Measurements from ENCODE around the gene CASP3.
A peak's percentile ranks its signal among the peaks of the same experiment; 100 is the strongest.

CASP3 gene

DNA sequence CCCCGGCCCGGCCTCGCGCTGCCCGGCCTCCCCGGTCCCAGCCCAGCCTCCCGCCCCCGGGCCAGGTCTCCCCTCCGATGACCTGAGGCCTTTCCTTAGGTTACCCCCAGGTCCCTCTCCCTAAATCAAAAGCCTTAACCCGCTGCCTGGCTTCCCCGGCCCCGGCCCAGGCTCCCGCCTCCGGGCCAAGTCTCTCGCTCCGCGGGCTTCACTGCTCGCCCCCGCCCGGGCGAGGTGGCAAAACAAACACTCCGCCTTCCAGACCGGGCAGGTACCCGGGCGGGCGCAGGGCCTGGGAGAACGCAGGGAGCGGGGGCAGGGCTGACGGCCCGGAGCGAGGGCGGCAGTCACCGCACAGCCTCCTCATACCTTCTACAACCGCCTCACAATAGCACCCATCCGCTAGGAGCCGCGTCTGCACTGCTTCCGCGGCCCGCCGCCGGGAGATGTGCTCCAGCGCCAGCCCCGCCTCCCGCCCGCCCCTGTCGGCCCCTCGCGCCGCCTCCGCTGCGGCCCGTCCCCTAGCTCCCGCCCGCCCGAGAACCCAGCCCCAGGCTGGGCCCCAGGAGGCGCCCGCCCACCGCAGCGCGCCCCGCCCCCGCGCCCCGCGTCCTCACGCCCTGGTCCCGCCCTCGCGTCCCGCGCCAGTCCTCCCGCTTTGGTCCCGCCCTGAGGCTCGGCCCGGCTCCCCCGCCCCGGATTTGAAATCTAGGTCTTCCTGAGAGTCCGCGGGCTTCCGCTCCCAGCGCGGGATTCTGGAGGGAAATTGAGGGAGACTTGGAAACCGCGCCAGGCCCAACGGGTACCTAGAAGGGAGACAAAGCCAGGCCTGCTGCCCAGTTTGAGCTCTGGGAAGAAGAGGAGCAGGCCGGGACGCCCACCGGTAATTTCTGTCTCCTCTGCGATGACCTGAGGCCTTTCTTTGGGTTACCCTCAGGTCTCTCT, at the start of gene CASP3, which contains the start of gene PRIMPOL:
Gene CASP3, minus strand, starts transcription at position 422 of the 945 bp plus-strand sequence. CDS start 10,994 bp downstream, outside the sequence.
Gene PRIMPOL, plus strand, starts transcription at position 713 of the 945 bp plus-strand sequence. CDS start 7,403 bp downstream, outside the sequence.
- peak; percentile 92 for DNase-seq (ENCODE audit: low spot score)
- in situ Hi-C loops (cut with MboI; ENCODE audit: low pct_unique_long_range_greater_than_20kb, low sequenced_read_pairs, unreplicated experiment), result no loop called here
- TF ChIP-seq, protein P1, sequence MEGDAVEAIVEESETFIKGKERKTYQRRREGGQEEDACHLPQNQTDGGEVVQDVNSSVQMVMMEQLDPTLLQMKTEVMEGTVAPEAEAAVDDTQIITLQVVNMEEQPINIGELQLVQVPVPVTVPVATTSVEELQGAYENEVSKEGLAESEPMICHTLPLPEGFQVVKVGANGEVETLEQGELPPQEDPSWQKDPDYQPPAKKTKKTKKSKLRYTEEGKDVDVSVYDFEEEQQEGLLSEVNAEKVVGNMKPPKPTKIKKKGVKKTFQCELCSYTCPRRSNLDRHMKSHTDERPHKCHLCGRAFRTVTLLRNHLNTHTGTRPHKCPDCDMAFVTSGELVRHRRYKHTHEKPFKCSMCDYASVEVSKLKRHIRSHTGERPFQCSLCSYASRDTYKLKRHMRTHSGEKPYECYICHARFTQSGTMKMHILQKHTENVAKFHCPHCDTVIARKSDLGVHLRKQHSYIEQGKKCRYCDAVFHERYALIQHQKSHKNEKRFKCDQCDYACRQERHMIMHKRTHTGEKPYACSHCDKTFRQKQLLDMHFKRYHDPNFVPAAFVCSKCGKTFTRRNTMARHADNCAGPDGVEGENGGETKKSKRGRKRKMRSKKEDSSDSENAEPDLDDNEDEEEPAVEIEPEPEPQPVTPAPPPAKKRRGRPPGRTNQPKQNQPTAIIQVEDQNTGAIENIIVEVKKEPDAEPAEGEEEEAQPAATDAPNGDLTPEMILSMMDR (IDR thresholded peaks at IDR 0.05; ENCODE audit: extremely low read depth, insufficient read depth, missing control alignments), result peak; percentile 45

DNA sequence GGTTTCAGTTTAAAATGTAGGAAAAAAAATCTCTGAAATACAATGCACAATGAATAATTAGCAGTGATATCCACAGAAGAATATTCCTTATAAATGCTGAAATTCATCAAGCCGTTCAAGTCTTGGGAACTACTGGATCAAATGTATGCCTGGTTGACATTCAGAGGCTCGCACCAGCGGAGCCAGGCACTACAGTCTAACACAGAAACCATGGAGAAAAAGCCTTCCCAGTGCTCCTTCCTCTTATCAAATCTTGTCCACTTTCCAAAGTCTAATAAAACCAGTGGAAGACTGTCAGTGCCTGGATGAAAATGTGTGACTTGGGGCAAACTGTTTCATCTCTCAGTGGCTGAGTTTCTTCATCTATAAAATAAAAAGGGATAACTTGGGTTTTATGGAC, 48.7 kb upstream of the CASP3 start:
- TF ChIP-seq, protein P1 (IDR thresholded peaks at IDR 0.05; ENCODE audit: extremely low read depth, insufficient read depth, missing control alignments), result no peak
- no peak for DNase-seq (ENCODE audit: low spot score)
- in situ Hi-C loops (cut with MboI; ENCODE audit: low pct_unique_long_range_greater_than_20kb, low sequenced_read_pairs, unreplicated experiment), result no loop called here

DNA sequence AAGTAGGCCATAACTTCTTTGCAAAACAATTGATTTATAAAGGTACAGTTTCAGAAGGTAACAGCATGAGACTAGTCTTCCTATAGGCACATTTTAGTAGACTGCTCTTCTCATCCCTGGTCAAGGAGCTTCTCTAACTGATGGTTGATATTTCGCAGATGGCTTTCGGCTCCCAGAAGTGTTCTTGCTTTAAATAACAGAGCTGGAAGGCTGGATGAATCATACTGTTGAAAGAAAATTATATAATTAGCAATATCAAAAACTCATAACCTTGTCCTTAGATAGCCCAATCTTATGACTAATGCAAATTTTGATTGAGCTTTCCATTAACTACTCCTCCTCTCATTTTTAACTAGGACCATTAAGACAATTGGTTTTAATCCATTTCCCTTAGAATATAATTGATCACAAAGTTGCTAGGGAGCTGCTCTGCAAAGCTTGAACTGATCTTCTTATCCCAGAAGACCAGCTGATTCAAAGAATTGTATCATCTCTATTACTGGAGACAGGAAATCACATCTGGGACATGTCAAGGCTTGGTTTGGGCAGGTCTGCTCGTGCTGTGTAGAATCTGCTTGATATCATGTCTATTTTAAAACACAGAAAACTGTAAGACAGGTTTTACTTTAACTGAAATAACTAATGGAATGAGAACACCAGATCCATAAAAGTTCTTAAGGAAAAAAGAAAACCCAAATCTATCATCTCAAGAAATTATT, 46.1 kb upstream of the CASP3 start:
- in situ Hi-C loops (cut with MboI; ENCODE audit: low pct_unique_long_range_greater_than_20kb, low sequenced_read_pairs, unreplicated experiment), result no loop called here
- TF ChIP-seq, protein P1 (IDR thresholded peaks at IDR 0.05; ENCODE audit: extremely low read depth, insufficient read depth, missing control alignments), result no peak
- no peak for DNase-seq (ENCODE audit: low spot score)

DNA sequence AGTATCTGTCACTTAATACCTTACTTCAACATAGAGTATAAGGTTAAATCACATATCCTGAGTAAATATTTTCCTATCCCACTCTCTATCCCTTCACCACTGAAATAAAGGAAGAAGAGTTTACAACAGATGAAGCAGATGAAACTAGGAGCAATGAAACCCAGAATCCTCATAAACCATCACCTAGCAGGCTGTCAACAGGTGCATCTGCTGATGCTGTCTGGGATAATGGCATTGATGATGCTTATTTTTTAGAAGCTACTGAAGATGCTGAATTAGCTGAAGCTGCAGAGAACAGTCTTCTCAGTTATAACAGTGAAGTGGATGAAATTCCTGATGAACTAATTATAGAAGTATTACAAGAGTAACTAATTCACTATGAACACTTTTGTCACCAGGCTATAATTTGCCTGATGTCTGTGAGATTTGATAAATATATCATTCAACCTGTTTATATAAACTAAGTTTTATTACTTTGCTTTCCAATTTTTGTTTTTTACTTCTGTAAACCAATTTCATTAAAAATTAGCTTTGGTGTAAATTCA, 45.2 kb upstream of the CASP3 start:
- TF ChIP-seq, protein P1 (IDR thresholded peaks at IDR 0.05; ENCODE audit: extremely low read depth, insufficient read depth, missing control alignments), result no peak
- DNase-seq (ENCODE audit: low spot score), result no peak
- in situ Hi-C loops (cut with MboI; ENCODE audit: low pct_unique_long_range_greater_than_20kb, low sequenced_read_pairs, unreplicated experiment), result no loop called here

DNA sequence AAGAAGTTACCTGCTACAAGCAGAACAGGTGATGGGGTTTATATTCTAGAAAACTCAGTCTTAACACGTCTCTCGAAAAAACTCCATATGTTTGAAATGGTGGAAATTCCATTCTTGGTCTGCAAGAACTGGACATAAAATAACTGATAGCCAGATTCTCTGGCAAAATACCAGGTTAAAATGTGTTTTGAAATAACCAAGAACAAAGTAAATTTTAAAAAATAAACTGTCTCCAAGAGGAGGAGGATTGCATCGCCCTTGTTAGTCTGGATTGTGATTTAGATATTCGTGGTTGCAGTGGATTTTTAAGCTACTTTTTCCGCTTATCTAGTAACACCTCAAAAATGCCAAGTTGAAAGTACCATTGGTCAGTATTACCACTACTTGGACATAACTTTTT, 43.8 kb upstream of the CASP3 start:
- in situ Hi-C loops (cut with MboI; ENCODE audit: low pct_unique_long_range_greater_than_20kb, low sequenced_read_pairs, unreplicated experiment), result no loop called here
- TF ChIP-seq, protein P1 (IDR thresholded peaks at IDR 0.05; ENCODE audit: extremely low read depth, insufficient read depth, missing control alignments), result no peak
- no peak for DNase-seq (ENCODE audit: low spot score)

DNA sequence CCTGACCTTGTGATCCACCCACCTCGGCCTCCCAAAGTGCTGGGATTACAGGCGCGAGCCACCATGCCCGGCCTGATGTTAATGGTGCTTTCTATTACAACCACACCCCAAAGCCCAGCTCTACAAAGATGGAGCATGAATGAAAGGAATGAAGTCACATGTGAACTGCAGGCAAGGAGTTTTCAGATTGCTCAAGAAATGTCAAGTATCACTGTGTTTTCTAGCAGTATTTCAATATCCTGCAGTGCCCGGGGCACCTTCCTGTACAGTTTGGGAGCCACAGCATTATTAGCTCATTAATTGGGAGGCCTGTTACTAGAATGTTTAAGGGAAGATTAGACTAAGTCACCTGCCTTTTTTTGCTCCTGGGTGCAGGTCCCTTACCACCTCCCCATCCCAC, 40.4 kb upstream of the CASP3 start:
- no peak for DNase-seq (ENCODE audit: low spot score)
- TF ChIP-seq, protein P1 (IDR thresholded peaks at IDR 0.05; ENCODE audit: extremely low read depth, insufficient read depth, missing control alignments), result no peak
- in situ Hi-C loops (cut with MboI; ENCODE audit: low pct_unique_long_range_greater_than_20kb, low sequenced_read_pairs, unreplicated experiment), result no loop called here

Measured in GM13977 (cell line).